ENCODE data around the gene PGM1.
"Not testable (repeated sequence)": the region's sequence is repeated elsewhere in the genome, so short reads cannot be mapped to it uniquely, and the experiment has no call there.

The PGM1 gene

GRCh38 chr1:63593303-63593885 lies at the start of gene PGM1:
Gene PGM1 (plus strand): TSS chr1:63593411. CDS start chr1:63593489, 78 bp downstream.
- DNase-seq (ENCODE audit: low read depth in 2 of 2, low spot score in 1 of 2), result peak; percentile 43 to 56

DNA sequence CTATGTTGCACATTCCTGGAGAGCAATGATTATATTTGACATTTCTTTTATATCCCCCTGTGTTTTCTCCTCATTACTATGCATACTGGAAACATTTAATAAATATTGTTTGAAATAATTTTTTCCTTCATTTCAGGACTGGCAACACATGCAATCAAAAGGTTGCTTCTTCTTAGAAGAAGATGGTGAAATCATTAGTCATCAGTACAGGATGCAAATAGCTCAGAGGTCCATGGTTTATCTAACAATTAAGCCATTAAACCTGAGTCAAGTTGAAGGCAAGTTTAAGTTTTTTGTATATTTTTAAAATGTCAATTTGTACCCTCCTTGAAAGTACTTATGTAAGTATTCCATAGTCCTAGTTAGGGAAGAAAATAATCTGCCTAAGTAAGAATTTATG lies 47.4 kb upstream of the PGM1 start:
- DNase-seq (ENCODE audit: low read depth in 2 of 2, low spot score in 1 of 2), result no peak

- DNase-seq (ENCODE audit: low read depth in 2 of 2, low spot score in 1 of 2), result no peak
Observed at GRCh38 chr1:63547621-63548294, 45.5 kb upstream of the PGM1 start.

DNA sequence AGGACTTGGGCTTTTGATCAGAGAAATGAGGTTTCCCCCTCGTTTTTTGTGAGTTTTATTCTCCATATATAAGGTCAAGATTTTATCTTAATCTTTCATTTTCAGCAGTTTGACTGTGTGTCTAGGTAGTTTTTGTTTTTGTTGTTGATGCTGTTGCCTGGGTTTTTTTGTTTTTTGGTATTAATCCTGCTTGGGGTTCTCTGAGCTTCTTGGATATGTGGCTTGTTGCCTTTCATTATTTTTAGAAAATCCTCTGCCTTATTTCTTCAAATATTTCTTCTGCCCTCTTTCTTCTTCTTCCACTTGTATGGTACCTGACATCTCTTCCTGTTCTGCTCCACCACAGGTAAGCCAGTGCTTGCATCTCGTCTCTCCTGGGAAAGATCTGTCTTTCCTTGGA lies 44.9 kb upstream of the PGM1 start:
- no peak for DNase-seq (ENCODE audit: low read depth in 2 of 2, low spot score in 1 of 2)

DNA sequence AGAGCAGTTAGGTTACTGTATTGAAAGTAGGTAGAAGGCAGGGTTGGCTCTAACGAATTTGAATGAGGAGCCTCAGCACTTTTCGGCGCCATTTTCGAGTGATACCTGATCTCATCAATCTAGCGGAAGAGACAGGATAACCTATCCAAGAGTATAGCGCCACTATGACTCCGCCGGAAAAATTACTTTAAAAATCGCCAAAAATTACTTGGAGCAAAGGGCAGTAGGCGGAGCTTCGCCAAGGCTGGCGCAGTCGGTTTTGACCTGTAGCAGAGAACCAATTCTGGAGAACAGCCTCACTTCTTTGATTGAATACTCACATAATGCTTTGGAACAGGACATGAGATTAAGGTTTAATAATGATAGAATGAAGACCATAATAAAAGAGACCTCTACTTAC lies 44.3 kb upstream of the PGM1 start:
- no peak for DNase-seq (ENCODE audit: low read depth in 2 of 2, low spot score in 1 of 2)

GRCh38 chr1:63555480-63555879 lies 37.7 kb upstream of the PGM1 start:
- no peak for DNase-seq (ENCODE audit: low read depth in 2 of 2, low spot score in 1 of 2)

GRCh38 chr1:63557365-63557987 lies 35.7 kb upstream of the PGM1 start:
- DNase-seq (ENCODE audit: low read depth in 2 of 2, low spot score in 1 of 2), result no peak

DNA sequence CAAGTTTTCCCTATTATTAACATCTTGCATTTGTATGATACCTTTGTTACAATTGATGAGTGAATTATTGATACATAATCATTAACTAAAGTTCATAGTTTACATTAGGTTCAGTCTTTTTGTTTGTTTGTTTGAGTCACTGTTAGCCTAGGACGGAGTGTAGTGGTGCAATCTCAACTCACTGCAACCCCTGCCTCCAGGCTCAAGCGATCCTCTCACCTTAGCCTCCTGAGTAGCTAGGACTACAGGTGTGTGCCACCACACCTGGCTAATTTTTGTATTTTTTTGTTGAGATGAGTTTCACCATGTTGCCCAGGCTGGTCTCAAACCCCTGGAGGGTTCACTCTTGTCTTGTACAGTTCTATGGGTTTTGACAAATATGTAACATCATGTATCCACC lies 33.9 kb upstream of the PGM1 start:
- no peak for DNase-seq (ENCODE audit: low read depth in 2 of 2, low spot score in 1 of 2)

GRCh38 chr1:63563745-63564144 lies 29.5 kb upstream of the PGM1 start:
- DNase-seq (ENCODE audit: low read depth in 2 of 2, low spot score in 1 of 2), result no peak

- DNase-seq (ENCODE audit: low read depth in 2 of 2, low spot score in 1 of 2), result no peak
Observed at GRCh38 chr1:63569068-63569467, 24.1 kb upstream of the PGM1 start.

DNA sequence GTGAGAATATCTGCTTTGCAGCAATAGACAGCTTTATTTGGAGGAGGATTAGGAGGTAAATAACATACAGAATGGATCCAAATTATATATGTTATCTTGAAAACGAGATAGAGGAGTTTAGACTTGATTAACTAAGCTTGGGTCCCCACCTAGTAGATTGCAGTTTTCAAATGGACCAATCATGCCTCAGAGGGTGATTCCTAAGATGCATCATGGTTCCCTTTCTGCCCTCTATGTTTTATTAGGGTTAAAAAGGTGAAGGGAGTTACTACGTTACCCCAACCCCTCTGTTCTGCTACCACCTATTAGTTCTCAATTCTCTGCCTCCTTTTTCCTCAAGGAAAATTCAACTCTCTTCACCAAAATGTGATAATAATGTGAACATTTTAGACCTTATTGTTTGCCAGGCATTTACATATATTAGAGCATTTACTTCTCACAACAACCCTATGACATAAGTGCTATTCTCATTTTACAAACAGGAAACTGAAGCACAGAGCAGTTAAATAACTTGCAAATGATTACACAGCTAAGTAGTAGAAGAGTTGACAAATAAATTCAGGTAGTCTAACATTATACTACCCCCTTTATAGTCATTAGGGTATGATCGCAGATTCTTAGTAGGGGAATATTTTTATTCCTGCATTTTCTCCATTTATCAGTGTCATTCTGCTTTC lies 23.4 kb upstream of the PGM1 start:
- no peak for DNase-seq (ENCODE audit: low read depth in 2 of 2, low spot score in 1 of 2)

- not testable (repeated sequence) for DNase-seq (ENCODE audit: low read depth in 2 of 2, low spot score in 1 of 2)
Observed at GRCh38 chr1:63572686-63573085, 20.5 kb upstream of the PGM1 start.

DNA sequence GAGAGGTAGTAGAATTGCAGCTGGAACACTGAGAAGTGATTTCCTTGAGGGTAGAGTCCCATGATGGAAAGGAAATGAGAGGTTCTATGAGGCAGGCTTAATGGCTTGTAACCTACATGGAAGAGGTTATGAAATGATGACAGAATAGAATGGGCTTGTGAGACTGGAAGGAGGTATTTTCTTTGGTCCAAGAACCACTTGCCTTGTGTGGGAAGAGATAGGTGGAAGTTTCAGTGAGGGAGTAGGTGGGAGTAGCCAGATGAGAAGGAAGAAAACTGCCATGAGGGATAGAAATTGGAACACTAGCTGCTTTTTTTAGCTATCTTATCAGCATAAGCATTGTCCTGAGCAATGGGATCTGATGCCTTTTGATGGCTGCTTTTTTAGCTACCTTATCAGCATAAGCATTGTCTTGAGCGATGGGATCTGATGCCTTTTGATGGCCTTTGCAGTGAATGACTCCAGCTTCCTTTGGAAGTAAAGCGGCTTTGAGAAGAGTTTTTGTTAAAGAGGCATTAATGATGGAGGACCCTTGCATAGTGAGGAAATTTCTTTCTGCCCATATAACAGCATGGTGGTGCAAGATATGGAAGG lies 18.9 kb upstream of the PGM1 start:
- DNase-seq (ENCODE audit: low read depth in 2 of 2, low spot score in 1 of 2), result not testable (repeated sequence)

DNA sequence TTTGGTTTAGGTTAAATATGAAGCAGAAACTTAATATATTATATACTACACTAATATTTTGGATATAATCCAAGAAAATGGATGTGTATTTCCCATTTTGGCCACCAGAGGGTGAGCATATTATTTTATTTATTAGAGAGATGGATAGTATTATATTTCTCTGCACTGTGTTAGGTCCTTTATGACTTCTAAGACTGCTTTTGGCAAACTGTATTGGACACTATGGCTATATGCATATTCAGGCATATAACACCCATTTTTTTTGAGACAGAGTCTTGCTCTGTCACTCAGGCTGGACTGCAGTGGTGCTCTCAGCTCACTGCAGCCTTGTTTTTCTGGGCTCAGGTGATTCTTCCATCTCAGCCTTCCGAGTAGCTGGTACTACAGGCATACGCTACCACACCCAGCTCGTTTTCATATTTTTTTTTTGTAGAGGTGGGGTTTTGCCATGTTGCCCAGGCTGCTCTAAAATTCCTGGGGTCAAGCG lies 17.8 kb upstream of the PGM1 start:
- DNase-seq (ENCODE audit: low read depth in 2 of 2, low spot score in 1 of 2), result no peak

GRCh38 chr1:63586326-63586725 lies 6.9 kb upstream of the PGM1 start:
- DNase-seq (ENCODE audit: low read depth in 2 of 2, low spot score in 1 of 2), result not testable (repeated sequence)

- no peak for DNase-seq (ENCODE audit: low read depth in 2 of 2, low spot score in 1 of 2)
Observed at GRCh38 chr1:63590166-63590560, 3.0 kb upstream of the PGM1 start.

GRCh38 chr1:63592536-63593302 lies 492 bp upstream of the PGM1 start:
- DNase-seq (ENCODE audit: low read depth in 2 of 2, low spot score in 1 of 2), result no peak

GRCh38 chr1:63593886-63594605 lies 835 bp downstream of the PGM1 start:
- peak; percentile 27 to 52 for DNase-seq (ENCODE audit: low read depth in 2 of 2, low spot score in 1 of 2)

GRCh38 chr1:63595435-63595834 lies 2.2 kb downstream of the PGM1 start:
- DNase-seq (ENCODE audit: low read depth in 2 of 2, low spot score in 1 of 2), result no peak

- no peak for DNase-seq (ENCODE audit: low read depth in 2 of 2, low spot score in 1 of 2)
Observed at GRCh38 chr1:63599799-63600198, 6.6 kb downstream of the PGM1 start.

All from stimulated activated CD8-positive, alpha-beta memory T cell treated with anti-CD3 and anti-CD28 coated beads, Interleukin-4, amount 100 ng/mL, for 1 hour (primary cell).